ENCODE data around the gene TNFRSF11A.

The TNFRSF11A gene

GRCh38 chr18:62413206-62413605, 88.1 kb downstream of the TNFRSF11A start:
- no peak for DNase-seq (ENCODE audit: low read depth in 2 of 2)

GRCh38 chr18:62418258-62418657, 93.1 kb downstream of the TNFRSF11A start:
- no peak for DNase-seq (ENCODE audit: low read depth in 2 of 2)

- peak in 1 of 2 donors; percentile 5 for DNase-seq (ENCODE audit: low read depth in 2 of 2)
Measured at GRCh38 chr18:62420151-62420512, 95.0 kb downstream of the TNFRSF11A start.

GRCh38 chr18:62420513-62421209, 95.6 kb downstream of the TNFRSF11A start:
- peak; percentile 37 to 46 for DNase-seq (ENCODE audit: low read depth in 2 of 2)

GRCh38 chr18:62425465-62426190, 100.5 kb downstream of the TNFRSF11A start:
- DNase-seq (ENCODE audit: low read depth in 2 of 2) = no peak

GRCh38 chr18:62426191-62426488, 101.0 kb downstream of the TNFRSF11A start:
- no peak for DNase-seq (ENCODE audit: low read depth in 2 of 2)

GRCh38 chr18:62432176-62432575, 107.1 kb downstream of the TNFRSF11A start:
- DNase-seq (ENCODE audit: low read depth in 2 of 2) = no peak

GRCh38 chr18:62434798-62435197, 109.7 kb downstream of the TNFRSF11A start:
- no peak for DNase-seq (ENCODE audit: low read depth in 2 of 2)

- DNase-seq (ENCODE audit: low read depth in 2 of 2) = no peak
Measured at GRCh38 chr18:62435435-62436031, 110.4 kb downstream of the TNFRSF11A start.

GRCh38 chr18:62436636-62437234, 111.6 kb downstream of the TNFRSF11A start:
- no peak for DNase-seq (ENCODE audit: low read depth in 2 of 2)

GRCh38 chr18:62437235-62438017, 112.3 kb downstream of the TNFRSF11A start:
- no peak for DNase-seq (ENCODE audit: low read depth in 2 of 2)

GRCh38 chr18:62438018-62438329, 112.9 kb downstream of the TNFRSF11A start:
- no peak for DNase-seq (ENCODE audit: low read depth in 2 of 2)

GRCh38 chr18:62438402-62438801, 113.3 kb downstream of the TNFRSF11A start:
- DNase-seq (ENCODE audit: low read depth in 2 of 2) = no peak

- no peak for DNase-seq (ENCODE audit: low read depth in 2 of 2)
Measured at GRCh38 chr18:62438866-62439265, 113.8 kb downstream of the TNFRSF11A start.

Data from stimulated activated CD8-positive, alpha-beta memory T cell treated with anti-CD3 and anti-CD28 coated beads, Interleukin-2, amount 100 ng/mL, for 48 hours (primary cell).